Common myeloid progenitor, CD34-positive (primary cell): ENCODE measurements around the gene TK2.

Experiments used
- CTCF ChIA-PET: fragments of 350-600 bp; sonication (Branson Sonifier 250); formaldehyde crosslinking; loops from one replicate; lab custom pipeline; 2021; ENCODE audit warnings: antibody characterized with exemption; lab: Charles Lee
- POLR2A ChIA-PET: fragments of 350-600 bp; sonication (Branson Sonifier 250); formaldehyde crosslinking; loops from one replicate; lab custom pipeline; 2021; ENCODE audit warnings: antibody characterized with exemption; lab: Charles Lee
- DNase-seq, 3 donors: peaks; one replicate each; pipeline versions ENCODE4 v3.0.0 to v3.0.0-alpha.2; 2013
- H3K27ac ChIP-seq, 2 experiments: 1 replicate in 1 of 2; 2 replicates in 1 of 2; pipeline ENCODE4 v1.7.0; 2013; ENCODE audit warnings: inconsistent platforms in 2 of 2, low read length in 2 of 2, mild to moderate bottlenecking in 2 of 2, low read depth in 1 of 2, moderate library complexity in 1 of 2; ENCODE audit not compliant: severe bottlenecking in 2 of 2, insufficient read depth in 1 of 2, poor library complexity in 1 of 2
- H3K27me3 ChIP-seq, 5 experiments: replicated peaks in 2 of 5; 1 replicate in 3 of 5; 2 replicates in 2 of 5; pipeline versions ENCODE4 v1.6.1 to v1.7.0; 2013; ENCODE audit warnings: low read length in 4 of 5, mild to moderate bottlenecking in 2 of 5, moderate library complexity in 2 of 5, inconsistent platforms in 1 of 5; ENCODE audit not compliant: insufficient read depth in 5 of 5, control insufficient read depth in 4 of 5
- H3K36me3 ChIP-seq, 4 experiments: 1 replicate in 2 of 4; 2 replicates in 2 of 4; pipeline versions ENCODE4 v1.6.1 to v1.7.0; 2013; ENCODE audit warnings: low read length in 3 of 4, control low read depth in 1 of 4, mild to moderate bottlenecking in 1 of 4; ENCODE audit not compliant: control insufficient read depth in 4 of 4, insufficient read depth in 4 of 4
- H3K4me1 ChIP-seq, 4 experiments: 1 replicate in 3 of 4; 2 replicates in 1 of 4; pipeline versions ENCODE4 v1.6.1 to v1.7.1; 2013; ENCODE audit warnings: low read length in 3 of 4, mild to moderate bottlenecking in 3 of 4, control low read depth in 1 of 4, inconsistent platforms in 1 of 4, moderate library complexity in 1 of 4; ENCODE audit not compliant: control insufficient read depth in 4 of 4, insufficient read depth in 4 of 4; ENCODE audit errors: control extremely low read depth in 1 of 4
- H3K4me3 ChIP-seq, 7 experiments: 1 replicate in 4 of 7; 2 replicates in 3 of 7; pipeline versions ENCODE4 v1.5.1 to v1.7.0; 2013; ENCODE audit warnings: mild to moderate bottlenecking in 7 of 7, low read length in 6 of 7, moderate library complexity in 6 of 7, inconsistent platforms in 2 of 7, low read depth in 2 of 7, control low read depth in 1 of 7; ENCODE audit not compliant: insufficient read depth in 4 of 7, control insufficient read depth in 1 of 7; ENCODE audit errors: extremely low read depth in 1 of 7
- H3K9me3 ChIP-seq, 5 experiments: 1 replicate in 4 of 5; 2 replicates in 1 of 5; pipeline versions ENCODE4 v1.6.1 to v1.7.1; 2013; ENCODE audit warnings: low read length in 4 of 5, mild to moderate bottlenecking in 2 of 5, inconsistent platforms in 1 of 5, low read depth in 1 of 5, moderate library complexity in 1 of 5; ENCODE audit not compliant: control insufficient read depth in 4 of 5, insufficient read depth in 2 of 5; ENCODE audit errors: control extremely low read depth in 1 of 5
- WGBS: methylation state at CpG from one replicate; pipeline ENCODE4 v1.1.5; 2013; ENCODE audit not compliant: insufficient coverage; 5-methylcytosine and 5-hydroxymethylcytosine counted together

The TK2 gene

GRCh38 chr16:66548868-66549267 is 1.1 kb downstream of the TK2 start:
- H3K4me3 ChIP-seq, result peak overlapping the region in 5 of 7 experiments; percentile 64 to 83 (median 76)
- ChIA-PET CTCF (interaction anchor here (0.8 to 12.6 kb wide), 11 partner anchors 10 to 70 kb away, joined by 3 to 168 read pairs (median 6); partner anchors contain the start of genes CMTM1 and CMTM2), POLR2A (interaction anchor here (1.0 to 6.0 kb wide), 3 partner anchors 9 to 56 kb away, joined by 3 to 52 read pairs (median 5); partner anchors contain the start of gene CMTM3)
- peaks cover 18 to 67% (median 61%) of the 10 kb centered on the region in 4 experiments for H3K4me1 ChIP-seq
- no peaks in the 10 kb centered on the region for H3K36me3 ChIP-seq
- H3K27ac ChIP-seq, result peak overlapping the region in 1 of 2 experiments; percentile 87
- no peaks in the 10 kb centered on the region for H3K9me3 ChIP-seq
- 86% methylated on average over 7 of the region's 9 CpGs for WGBS
- H3K27me3 ChIP-seq, result no peaks in the 10 kb centered on the region
- DNase-seq, result no peak

GRCh38 chr16:66548068-66548467 is 1.9 kb downstream of the TK2 start:
- no peak overlapping the region for H3K4me3 ChIP-seq
- DNase-seq, result no peak
- ChIA-PET CTCF (interaction anchor here (0.9 to 12.6 kb wide), 17 partner anchors 9 to 139 kb away, joined by 3 to 168 read pairs (median 5); partner anchors contain the start of genes CMTM1 and CMTM2), POLR2A (interaction anchor here (0.7 to 6.0 kb wide), 3 partner anchors 25 to 57 kb away, joined by 3 to 52 read pairs (median 5); partner anchors contain the start of gene CMTM3)
- H3K36me3 ChIP-seq, result no peaks in the 10 kb centered on the region
- peaks cover 12 to 66% (median 55%) of the 10 kb centered on the region in 4 experiments for H3K4me1 ChIP-seq
- no peak overlapping the region for H3K27ac ChIP-seq
- WGBS, result 100% methylated on average over 4 of the region's 4 CpGs
- H3K9me3 ChIP-seq, result no peaks in the 10 kb centered on the region
- H3K27me3 ChIP-seq, result no peaks in the 10 kb centered on the region

GRCh38 chr16:66547101-66547989 is 2.6 kb downstream of the TK2 start:
- H3K27me3 ChIP-seq, result no peaks in the 10 kb centered on the region
- WGBS, result 91% methylated on average over 5 of the region's 5 CpGs
- CTCF ChIA-PET, result interaction anchor here (0.8 to 12.6 kb wide), 16 partner anchors 8 to 138 kb away, joined by 3 to 168 read pairs (median 5); partner anchors contain the start of gene CMTM2
- peaks cover 11 to 59% (median 49%) of the 10 kb centered on the region in 4 experiments for H3K4me1 ChIP-seq
- H3K4me3 ChIP-seq, result no peak overlapping the region
- H3K27ac ChIP-seq, result no peak overlapping the region
- H3K36me3 ChIP-seq, result no peaks in the 10 kb centered on the region
- no peaks in the 10 kb centered on the region for H3K9me3 ChIP-seq
- no peak for DNase-seq
- POLR2A ChIA-PET, result interaction anchor here (2.5 to 6.0 kb wide), 2 partner anchors 24 to 57 kb away, joined by 5 to 52 read pairs; partner anchors contain the start of gene CMTM3

GRCh38 chr16:66544016-66544757 is 5.7 kb downstream of the TK2 start:
- Histone ChIP-seq H3K27ac (no peak overlapping the region), H3K9me3 (no peaks in the 10 kb centered on the region), H3K36me3 (peaks cover 0 to 3% (median 0%) of the 10 kb centered on the region in 4 experiments), H3K27me3 (no peaks in the 10 kb centered on the region), H3K4me3 (no peak overlapping the region), H3K4me1 (peaks cover 8 to 35% (median 31%) of the 10 kb centered on the region in 4 experiments)
- ChIA-PET POLR2A (interaction anchor here (1.0 kb wide), 1 partner anchor 21 kb away, joined by 3 read pairs; no protein-coding TSS in a partner anchor), CTCF (interaction anchor here (1.2 to 12.6 kb wide), 7 partner anchors 11 to 67 kb away, joined by 3 to 168 read pairs (median 5); no protein-coding TSS in a partner anchor)
- no peak for DNase-seq
- WGBS, result 57% methylated on average over 4 of the region's 7 CpGs

- POLR2A ChIA-PET, result interaction anchor here (1.0 kb wide), 1 partner anchor 20 kb away, joined by 3 read pairs; no protein-coding TSS in a partner anchor
- H3K4me3 ChIP-seq, result no peak overlapping the region
- H3K36me3 ChIP-seq, result peaks cover 0 to 3% (median 2%) of the 10 kb centered on the region in 4 experiments
- H3K9me3 ChIP-seq, result no peaks in the 10 kb centered on the region
- H3K27me3 ChIP-seq, result no peaks in the 10 kb centered on the region
- CTCF ChIA-PET, result interaction anchor here (1.0 to 12.6 kb wide), 6 partner anchors 20 to 67 kb away, joined by 3 to 168 read pairs (median 6); no protein-coding TSS in a partner anchor
- peaks cover 5 to 28% (median 25%) of the 10 kb centered on the region in 4 experiments for H3K4me1 ChIP-seq
- H3K27ac ChIP-seq, result no peak overlapping the region
- DNase-seq, result no peak
- 87% methylated on average over 5 of the region's 6 CpGs for whole genome bisulfite sequencing
Measured at GRCh38 chr16:66543541-66543940, 6.4 kb downstream of the TK2 start.

GRCh38 chr16:66542396-66542795 is 7.5 kb downstream of the TK2 start:
- Histone ChIP-seq H3K36me3 (peaks cover 0 to 5% (median 2%) of the 10 kb centered on the region in 4 experiments), H3K4me1 (peaks cover 5 to 20% (median 19%) of the 10 kb centered on the region in 4 experiments), H3K27me3 (no peaks in the 10 kb centered on the region), H3K4me3 (no peak overlapping the region), H3K27ac (no peak overlapping the region), H3K9me3 (no peaks in the 10 kb centered on the region)
- no peak for DNase-seq
- ChIA-PET POLR2A (no interaction called here), CTCF (interaction anchor here (1.3 to 12.6 kb wide), 6 partner anchors 11 to 66 kb away, joined by 3 to 168 read pairs (median 6); no protein-coding TSS in a partner anchor)
- WGBS, result 100% methylated on average over 1 of the region's 3 CpGs
